K562 (cell line): ENCODE results near the gene ACTL9. TPM values are rescaled to one million over a fixed set of nuclear protein-coding genes. Genes with fewer than 3 reads are reported as not detected.

ENCODE experiments used
- BACH1 ChIP-seq: fragments of 200-800 bp; sonication (Bioruptor generic); IDR thresholded peaks from 2 replicates; pipeline ENCODE4 v1.6.1; 2016; ENCODE audit warnings: missing genetic modification characterization, missing compliant biosample characterization
- DACH1 ChIP-seq: fragments of 450-650 bp; IDR thresholded peaks from 2 replicates; pipeline ENCODE4 v1.6.1; 2018; ENCODE audit not compliant: partially characterized antibody
- FOXP4 ChIP-seq: sonication (generic); formaldehyde crosslinking; IDR thresholded peaks from 2 replicates; pipeline ENCODE4 v1.8.0; 2022; ENCODE audit warnings: mild to moderate bottlenecking, missing genetic modification reagents, borderline replicate concordance
- ZBED1 ChIP-seq: IDR thresholded peaks from 2 replicates; pipeline ENCODE4 v1.6.1; 2014
- ZBTB26 ChIP-seq: fragments of 450-650 bp; formaldehyde crosslinking; IDR thresholded peaks from 2 replicates; pipeline ENCODE4 v1.4.0; 2022; ENCODE audit warnings: missing genetic modification characterization
- polyA plus RNA-seq, 8 experiments: library from polyadenylated mRNA; depleted of rRNA in 4 of 8; stranded (reverse) in 5 of 8; unstranded in 3 of 8; fragments of >200 nt; fragmentation: Nextera tagmentation in 2 of 8; fragmentation: Illumina TruSeq in 1 of 8; extraction: Ambion mirVana in 2 of 8; extraction: Trizol in 1 of 8; gene quantifications; 2 replicates each; pipeline versions ENCODE4 v1.2.1 to v1.2.3, GENCODE V29; 2011 to 2014; ENCODE audit warnings: inconsistent platforms in 1 of 8, missing spikeins in 1 of 8
- total RNA-seq, 7 experiments: library from RNA; depleted of rRNA in 6 of 7; stranded (reverse); fragments of >200 nt in 6 of 7; fragmentation: Illumina TruSeq in 2 of 7; extraction: Trizol in 2 of 7; gene quantifications; 2 replicates each; pipeline versions ENCODE4 v1.2.1 to v1.2.3, GENCODE V29; 2011 to 2021; ENCODE audit warnings: low replicate concordance in 1 of 7
- TF ChIP-seq, protein P1 (sequence below): fragments of 450-650 bp; IDR thresholded peaks from 2 replicates; pipeline ENCODE4 v1.6.1; 2016; ENCODE audit warnings: mild to moderate bottlenecking, moderate library complexity
- TF ChIP-seq, protein P2 (sequence below): fragments of 450-650 bp; formaldehyde crosslinking; IDR thresholded peaks from 2 replicates; pipeline ENCODE4 v1.4.0; 2020; ENCODE audit warnings: mild to moderate bottlenecking
- TF ChIP-seq, protein P3 (sequence below): sonication (generic); formaldehyde crosslinking; IDR thresholded peaks from 2 replicates; pipeline ENCODE4 v1.5.0; 2020; ENCODE audit warnings: missing genetic modification reagents

Gene ACTL9
- total and polyA plus RNA-seq, 9 of the 15 experiments (the other 6 are each of a cell fraction or from before 2014, with no cell fraction given), result not detected

DNA sequence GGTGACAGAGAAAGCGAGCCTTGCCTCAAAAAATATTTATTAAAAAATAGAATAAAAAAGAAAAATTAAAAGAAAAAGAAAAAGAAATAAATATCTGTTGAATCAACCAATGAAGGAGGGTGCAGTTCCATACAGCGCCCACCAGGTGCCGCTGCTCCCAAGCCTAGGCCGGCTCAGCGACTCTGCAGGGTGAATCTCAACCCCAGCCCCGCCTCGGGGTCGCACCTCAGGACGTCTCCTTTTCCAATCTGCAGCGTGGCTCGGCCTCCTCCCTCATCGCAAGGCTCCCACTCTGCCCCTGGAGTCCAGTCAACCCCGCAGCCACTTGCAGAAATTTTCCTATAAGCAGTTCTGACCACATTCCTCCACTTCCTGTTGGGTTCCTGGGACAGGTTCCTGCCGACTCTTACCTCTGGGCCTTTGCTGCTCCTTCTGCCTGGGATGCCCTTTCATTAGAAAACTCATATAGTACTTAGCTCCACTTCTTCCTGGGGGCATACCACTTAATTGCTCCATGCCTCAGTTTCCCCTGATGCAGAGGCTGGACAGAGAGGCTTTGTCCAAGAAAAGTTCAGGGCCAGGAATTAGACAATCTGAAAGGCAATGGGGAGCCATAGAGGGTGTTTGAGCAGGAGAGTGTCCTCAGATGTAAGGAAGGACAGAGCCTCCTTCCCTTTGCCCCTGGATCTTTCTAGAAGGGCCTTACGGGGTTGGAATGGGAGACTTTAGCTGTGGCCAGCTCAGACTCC lies 43.8 kb downstream of the ACTL9 start (continued):
- TF ChIP-seq, protein P1, sequence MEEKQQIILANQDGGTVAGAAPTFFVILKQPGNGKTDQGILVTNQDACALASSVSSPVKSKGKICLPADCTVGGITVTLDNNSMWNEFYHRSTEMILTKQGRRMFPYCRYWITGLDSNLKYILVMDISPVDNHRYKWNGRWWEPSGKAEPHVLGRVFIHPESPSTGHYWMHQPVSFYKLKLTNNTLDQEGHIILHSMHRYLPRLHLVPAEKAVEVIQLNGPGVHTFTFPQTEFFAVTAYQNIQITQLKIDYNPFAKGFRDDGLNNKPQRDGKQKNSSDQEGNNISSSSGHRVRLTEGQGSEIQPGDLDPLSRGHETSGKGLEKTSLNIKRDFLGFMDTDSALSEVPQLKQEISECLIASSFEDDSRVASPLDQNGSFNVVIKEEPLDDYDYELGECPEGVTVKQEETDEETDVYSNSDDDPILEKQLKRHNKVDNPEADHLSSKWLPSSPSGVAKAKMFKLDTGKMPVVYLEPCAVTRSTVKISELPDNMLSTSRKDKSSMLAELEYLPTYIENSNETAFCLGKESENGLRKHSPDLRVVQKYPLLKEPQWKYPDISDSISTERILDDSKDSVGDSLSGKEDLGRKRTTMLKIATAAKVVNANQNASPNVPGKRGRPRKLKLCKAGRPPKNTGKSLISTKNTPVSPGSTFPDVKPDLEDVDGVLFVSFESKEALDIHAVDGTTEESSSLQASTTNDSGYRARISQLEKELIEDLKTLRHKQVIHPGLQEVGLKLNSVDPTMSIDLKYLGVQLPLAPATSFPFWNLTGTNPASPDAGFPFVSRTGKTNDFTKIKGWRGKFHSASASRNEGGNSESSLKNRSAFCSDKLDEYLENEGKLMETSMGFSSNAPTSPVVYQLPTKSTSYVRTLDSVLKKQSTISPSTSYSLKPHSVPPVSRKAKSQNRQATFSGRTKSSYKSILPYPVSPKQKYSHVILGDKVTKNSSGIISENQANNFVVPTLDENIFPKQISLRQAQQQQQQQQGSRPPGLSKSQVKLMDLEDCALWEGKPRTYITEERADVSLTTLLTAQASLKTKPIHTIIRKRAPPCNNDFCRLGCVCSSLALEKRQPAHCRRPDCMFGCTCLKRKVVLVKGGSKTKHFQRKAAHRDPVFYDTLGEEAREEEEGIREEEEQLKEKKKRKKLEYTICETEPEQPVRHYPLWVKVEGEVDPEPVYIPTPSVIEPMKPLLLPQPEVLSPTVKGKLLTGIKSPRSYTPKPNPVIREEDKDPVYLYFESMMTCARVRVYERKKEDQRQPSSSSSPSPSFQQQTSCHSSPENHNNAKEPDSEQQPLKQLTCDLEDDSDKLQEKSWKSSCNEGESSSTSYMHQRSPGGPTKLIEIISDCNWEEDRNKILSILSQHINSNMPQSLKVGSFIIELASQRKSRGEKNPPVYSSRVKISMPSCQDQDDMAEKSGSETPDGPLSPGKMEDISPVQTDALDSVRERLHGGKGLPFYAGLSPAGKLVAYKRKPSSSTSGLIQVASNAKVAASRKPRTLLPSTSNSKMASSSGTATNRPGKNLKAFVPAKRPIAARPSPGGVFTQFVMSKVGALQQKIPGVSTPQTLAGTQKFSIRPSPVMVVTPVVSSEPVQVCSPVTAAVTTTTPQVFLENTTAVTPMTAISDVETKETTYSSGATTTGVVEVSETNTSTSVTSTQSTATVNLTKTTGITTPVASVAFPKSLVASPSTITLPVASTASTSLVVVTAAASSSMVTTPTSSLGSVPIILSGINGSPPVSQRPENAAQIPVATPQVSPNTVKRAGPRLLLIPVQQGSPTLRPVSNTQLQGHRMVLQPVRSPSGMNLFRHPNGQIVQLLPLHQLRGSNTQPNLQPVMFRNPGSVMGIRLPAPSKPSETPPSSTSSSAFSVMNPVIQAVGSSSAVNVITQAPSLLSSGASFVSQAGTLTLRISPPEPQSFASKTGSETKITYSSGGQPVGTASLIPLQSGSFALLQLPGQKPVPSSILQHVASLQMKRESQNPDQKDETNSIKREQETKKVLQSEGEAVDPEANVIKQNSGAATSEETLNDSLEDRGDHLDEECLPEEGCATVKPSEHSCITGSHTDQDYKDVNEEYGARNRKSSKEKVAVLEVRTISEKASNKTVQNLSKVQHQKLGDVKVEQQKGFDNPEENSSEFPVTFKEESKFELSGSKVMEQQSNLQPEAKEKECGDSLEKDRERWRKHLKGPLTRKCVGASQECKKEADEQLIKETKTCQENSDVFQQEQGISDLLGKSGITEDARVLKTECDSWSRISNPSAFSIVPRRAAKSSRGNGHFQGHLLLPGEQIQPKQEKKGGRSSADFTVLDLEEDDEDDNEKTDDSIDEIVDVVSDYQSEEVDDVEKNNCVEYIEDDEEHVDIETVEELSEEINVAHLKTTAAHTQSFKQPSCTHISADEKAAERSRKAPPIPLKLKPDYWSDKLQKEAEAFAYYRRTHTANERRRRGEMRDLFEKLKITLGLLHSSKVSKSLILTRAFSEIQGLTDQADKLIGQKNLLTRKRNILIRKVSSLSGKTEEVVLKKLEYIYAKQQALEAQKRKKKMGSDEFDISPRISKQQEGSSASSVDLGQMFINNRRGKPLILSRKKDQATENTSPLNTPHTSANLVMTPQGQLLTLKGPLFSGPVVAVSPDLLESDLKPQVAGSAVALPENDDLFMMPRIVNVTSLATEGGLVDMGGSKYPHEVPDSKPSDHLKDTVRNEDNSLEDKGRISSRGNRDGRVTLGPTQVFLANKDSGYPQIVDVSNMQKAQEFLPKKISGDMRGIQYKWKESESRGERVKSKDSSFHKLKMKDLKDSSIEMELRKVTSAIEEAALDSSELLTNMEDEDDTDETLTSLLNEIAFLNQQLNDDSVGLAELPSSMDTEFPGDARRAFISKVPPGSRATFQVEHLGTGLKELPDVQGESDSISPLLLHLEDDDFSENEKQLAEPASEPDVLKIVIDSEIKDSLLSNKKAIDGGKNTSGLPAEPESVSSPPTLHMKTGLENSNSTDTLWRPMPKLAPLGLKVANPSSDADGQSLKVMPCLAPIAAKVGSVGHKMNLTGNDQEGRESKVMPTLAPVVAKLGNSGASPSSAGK, result no peak
- TF ChIP-seq ZBED1 (no peak), DACH1 (no peak), ZBTB26 (CRISPR knock-in tag) (no peak), FOXP4 (CRISPR knock-in tag) (no peak), BACH1 (no peak)
- TF ChIP-seq, protein P2, sequence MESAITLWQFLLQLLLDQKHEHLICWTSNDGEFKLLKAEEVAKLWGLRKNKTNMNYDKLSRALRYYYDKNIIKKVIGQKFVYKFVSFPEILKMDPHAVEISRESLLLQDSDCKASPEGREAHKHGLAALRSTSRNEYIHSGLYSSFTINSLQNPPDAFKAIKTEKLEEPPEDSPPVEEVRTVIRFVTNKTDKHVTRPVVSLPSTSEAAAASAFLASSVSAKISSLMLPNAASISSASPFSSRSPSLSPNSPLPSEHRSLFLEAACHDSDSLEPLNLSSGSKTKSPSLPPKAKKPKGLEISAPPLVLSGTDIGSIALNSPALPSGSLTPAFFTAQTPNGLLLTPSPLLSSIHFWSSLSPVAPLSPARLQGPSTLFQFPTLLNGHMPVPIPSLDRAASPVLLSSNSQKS (CRISPR knock-in tag), result no peak
- TF ChIP-seq, protein P3, sequence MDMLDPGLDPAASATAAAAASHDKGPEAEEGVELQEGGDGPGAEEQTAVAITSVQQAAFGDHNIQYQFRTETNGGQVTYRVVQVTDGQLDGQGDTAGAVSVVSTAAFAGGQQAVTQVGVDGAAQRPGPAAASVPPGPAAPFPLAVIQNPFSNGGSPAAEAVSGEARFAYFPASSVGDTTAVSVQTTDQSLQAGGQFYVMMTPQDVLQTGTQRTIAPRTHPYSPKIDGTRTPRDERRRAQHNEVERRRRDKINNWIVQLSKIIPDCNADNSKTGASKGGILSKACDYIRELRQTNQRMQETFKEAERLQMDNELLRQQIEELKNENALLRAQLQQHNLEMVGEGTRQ (CRISPR knock-in tag), result no peak
